RWPE2 (cell line): ENCODE results near the gene KRTAP10-5.

Experiments used
- ATAC-seq: fragments of 200-7000 bp; cut with Tn5 transposase; 3 replicates; pipeline ENCODE4 v1.9.1; 2021; ENCODE audit warnings: low read depth
- DNase-seq: peaks from one replicate; pipeline ENCODE4 v3.0.0-alpha.2; 2020; ENCODE audit warnings: low spot score
- H3K27ac ChIP-seq: fragments of 450-650 bp; 2 replicates; pipeline ENCODE4 v1.5.1; 2017; ENCODE audit warnings: mild to moderate bottlenecking; ENCODE audit not compliant: poor library complexity, severe bottlenecking
- H3K27me3 ChIP-seq: fragments of 250-450 bp; sonication (Bioruptor Pico); 2 replicates; pipeline ENCODE4 v1.5.1; 2021; ENCODE audit warnings: mild to moderate bottlenecking, moderate library complexity; ENCODE audit not compliant: insufficient read depth, poor library complexity, severe bottlenecking
- H3K36me3 ChIP-seq: fragments of 250-450 bp; sonication (Bioruptor Pico); 2 replicates; pipeline ENCODE4 v1.5.1; 2020; ENCODE audit warnings: low read depth, mild to moderate bottlenecking, moderate library complexity
- H3K4me1 ChIP-seq: fragments of 250-450 bp; sonication (Bioruptor Pico); 2 replicates; pipeline ENCODE4 v1.5.1; 2021; ENCODE audit warnings: mild to moderate bottlenecking, moderate library complexity; ENCODE audit not compliant: insufficient read depth, poor library complexity, severe bottlenecking
- H3K4me3 ChIP-seq: fragments of 250-450 bp; sonication (Bioruptor Pico); 2 replicates; pipeline ENCODE4 v1.5.1; 2021; ENCODE audit warnings: mild to moderate bottlenecking, moderate library complexity; ENCODE audit not compliant: severe bottlenecking
- H3K9me3 ChIP-seq: fragments of 250-450 bp; sonication (Bioruptor Pico); 2 replicates; pipeline ENCODE4 v1.5.1; 2021; ENCODE audit warnings: mild to moderate bottlenecking, moderate library complexity; ENCODE audit not compliant: severe bottlenecking
- TF ChIP-seq, protein P1 (sequence below): fragments of 450-650 bp; IDR thresholded peaks from one replicate; pipeline ENCODE4 v1.5.1; 2017; ENCODE audit warnings: mild to moderate bottlenecking, moderate library complexity; ENCODE audit not compliant: poor library complexity, severe bottlenecking

The KRTAP10-5 gene

DNA sequence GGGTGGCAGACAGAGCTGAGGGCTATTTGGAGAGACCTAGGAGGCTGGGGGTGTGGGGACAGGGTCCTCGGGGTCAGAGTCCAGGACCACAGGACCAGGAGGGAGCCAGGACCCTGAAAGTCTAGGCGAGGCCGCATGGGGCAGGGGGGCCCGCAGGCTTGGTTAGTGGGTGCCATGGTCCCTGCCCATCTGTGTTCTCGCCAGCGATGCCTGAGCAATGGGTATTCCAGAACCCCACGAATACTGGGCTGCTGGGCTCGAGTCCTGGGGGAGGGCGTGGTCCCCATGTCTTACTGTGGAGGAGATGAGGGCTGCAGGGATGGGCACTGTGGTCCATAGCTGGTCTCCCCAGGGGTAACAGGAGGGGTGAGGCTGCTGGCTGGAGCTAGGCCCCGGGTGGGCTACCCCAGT, 9.9 kb upstream of the KRTAP10-5 start:
- DNase-seq (no peak), ATAC-seq (no peak)
- H3K36me3 ChIP-seq = no peaks in the 10 kb centered on the region
- H3K27me3 ChIP-seq = peaks cover 8% of the 10 kb centered on the region
- H3K9me3 ChIP-seq = no peaks in the 10 kb centered on the region
- H3K27ac ChIP-seq = no peak overlapping the region
- no peak overlapping the region for H3K4me3 ChIP-seq
- H3K4me1 ChIP-seq = no peaks in the 10 kb centered on the region
- TF ChIP-seq, protein P1, sequence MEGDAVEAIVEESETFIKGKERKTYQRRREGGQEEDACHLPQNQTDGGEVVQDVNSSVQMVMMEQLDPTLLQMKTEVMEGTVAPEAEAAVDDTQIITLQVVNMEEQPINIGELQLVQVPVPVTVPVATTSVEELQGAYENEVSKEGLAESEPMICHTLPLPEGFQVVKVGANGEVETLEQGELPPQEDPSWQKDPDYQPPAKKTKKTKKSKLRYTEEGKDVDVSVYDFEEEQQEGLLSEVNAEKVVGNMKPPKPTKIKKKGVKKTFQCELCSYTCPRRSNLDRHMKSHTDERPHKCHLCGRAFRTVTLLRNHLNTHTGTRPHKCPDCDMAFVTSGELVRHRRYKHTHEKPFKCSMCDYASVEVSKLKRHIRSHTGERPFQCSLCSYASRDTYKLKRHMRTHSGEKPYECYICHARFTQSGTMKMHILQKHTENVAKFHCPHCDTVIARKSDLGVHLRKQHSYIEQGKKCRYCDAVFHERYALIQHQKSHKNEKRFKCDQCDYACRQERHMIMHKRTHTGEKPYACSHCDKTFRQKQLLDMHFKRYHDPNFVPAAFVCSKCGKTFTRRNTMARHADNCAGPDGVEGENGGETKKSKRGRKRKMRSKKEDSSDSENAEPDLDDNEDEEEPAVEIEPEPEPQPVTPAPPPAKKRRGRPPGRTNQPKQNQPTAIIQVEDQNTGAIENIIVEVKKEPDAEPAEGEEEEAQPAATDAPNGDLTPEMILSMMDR = no peak

GRCh38 chr21:44589586-44590305, 9.3 kb upstream of the KRTAP10-5 start:
- H3K36me3 ChIP-seq = no peaks in the 10 kb centered on the region
- ATAC-seq = no peak
- no peak overlapping the region for H3K27ac ChIP-seq
- TF ChIP-seq, protein P1 = no peak
- no peak overlapping the region for H3K4me3 ChIP-seq
- DNase-seq = no peak
- no peaks in the 10 kb centered on the region for H3K9me3 ChIP-seq
- H3K4me1 ChIP-seq = no peaks in the 10 kb centered on the region
- peaks cover 11% of the 10 kb centered on the region for H3K27me3 ChIP-seq

DNA sequence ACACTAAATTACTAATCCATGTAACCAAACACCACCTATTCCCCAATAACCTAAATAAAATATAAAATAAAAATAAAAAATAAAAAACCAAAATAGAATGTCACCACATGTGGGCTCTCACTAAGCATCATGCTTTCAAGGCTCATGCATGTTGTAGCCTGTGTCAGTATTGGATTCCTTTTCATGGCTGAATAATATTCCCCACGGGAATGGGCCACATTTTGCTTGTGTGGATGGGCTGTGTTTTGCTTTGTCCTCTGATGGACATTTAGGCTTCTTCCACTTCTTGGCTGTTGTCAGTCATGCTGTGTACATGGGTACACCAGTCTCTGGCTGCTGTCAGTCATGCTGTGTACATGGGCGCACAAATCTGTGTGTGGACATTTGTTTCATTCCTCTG, 8.7 kb upstream of the KRTAP10-5 start:
- ATAC-seq (no peak), DNase-seq (no peak)
- Histone ChIP-seq H3K4me3 (no peak overlapping the region), H3K36me3 (no peaks in the 10 kb centered on the region), H3K4me1 (no peaks in the 10 kb centered on the region), H3K9me3 (no peaks in the 10 kb centered on the region), H3K27me3 (peaks cover 11% of the 10 kb centered on the region), H3K27ac (no peak overlapping the region)
- TF ChIP-seq, protein P1 = no peak

DNA sequence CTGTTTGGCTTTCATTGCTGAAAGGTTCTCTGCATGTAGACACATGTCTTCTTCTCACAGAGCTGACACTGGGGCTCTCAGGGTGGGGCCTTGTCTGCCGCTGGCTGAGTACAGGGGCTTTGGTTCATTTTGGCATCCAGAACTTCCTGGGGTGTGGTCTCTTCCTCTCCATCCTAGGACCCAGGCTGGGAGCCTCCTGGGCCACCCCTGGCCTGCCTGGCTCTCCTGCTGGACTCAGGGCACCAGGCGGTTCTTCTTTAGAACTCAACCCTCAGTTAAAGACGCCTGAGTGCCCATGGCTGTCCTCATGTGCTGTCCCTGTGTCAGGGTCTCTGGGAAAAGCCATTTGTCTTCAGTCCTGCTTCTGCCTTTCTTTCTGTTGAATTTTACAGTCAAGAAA, 5.5 kb upstream of the KRTAP10-5 start:
- ATAC-seq (no peak), DNase-seq (no peak)
- Histone ChIP-seq H3K36me3 (no peaks in the 10 kb centered on the region), H3K4me1 (no peaks in the 10 kb centered on the region), H3K27ac (no peak overlapping the region), H3K27me3 (peaks cover 11% of the 10 kb centered on the region), H3K4me3 (no peak overlapping the region), H3K9me3 (peaks cover 9% of the 10 kb centered on the region)
- TF ChIP-seq, protein P1 = no peak

DNA sequence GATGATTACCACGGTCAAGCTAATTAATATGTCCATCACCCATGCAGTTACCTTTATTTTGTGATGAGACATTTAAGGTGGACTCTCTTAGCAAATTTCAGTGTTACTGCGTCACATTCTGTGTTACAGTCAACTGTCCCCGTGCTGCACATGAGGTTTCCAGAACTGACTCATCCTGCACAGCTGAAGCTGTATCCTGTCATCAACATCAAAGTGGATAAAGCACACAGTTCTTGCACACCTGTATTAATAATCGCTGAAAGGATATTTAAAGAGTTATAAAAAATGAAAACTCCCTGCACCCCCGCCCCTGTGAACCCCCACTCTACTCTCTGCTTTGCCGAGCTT, 3.4 kb upstream of the KRTAP10-5 start:
- Histone ChIP-seq H3K27me3 (peaks cover 11% of the 10 kb centered on the region), H3K4me3 (no peak overlapping the region), H3K4me1 (no peaks in the 10 kb centered on the region), H3K9me3 (peaks cover 10% of the 10 kb centered on the region), H3K27ac (no peak overlapping the region), H3K36me3 (no peaks in the 10 kb centered on the region)
- no peak for ATAC-seq
- no peak for DNase-seq
- TF ChIP-seq, protein P1 = no peak
